GM12874 (cell line): ENCODE results near the gene DLK2.

ENCODE experiments used
- CTCF ChIP-seq: IDR thresholded peaks from 2 replicates; pipeline ENCODE4 v1.5.1; 2011; ENCODE audit warnings: low read depth, mild to moderate bottlenecking, control low read depth, low read length, moderate library complexity; ENCODE audit not compliant: insufficient read depth

DLK2 gene

DNA sequence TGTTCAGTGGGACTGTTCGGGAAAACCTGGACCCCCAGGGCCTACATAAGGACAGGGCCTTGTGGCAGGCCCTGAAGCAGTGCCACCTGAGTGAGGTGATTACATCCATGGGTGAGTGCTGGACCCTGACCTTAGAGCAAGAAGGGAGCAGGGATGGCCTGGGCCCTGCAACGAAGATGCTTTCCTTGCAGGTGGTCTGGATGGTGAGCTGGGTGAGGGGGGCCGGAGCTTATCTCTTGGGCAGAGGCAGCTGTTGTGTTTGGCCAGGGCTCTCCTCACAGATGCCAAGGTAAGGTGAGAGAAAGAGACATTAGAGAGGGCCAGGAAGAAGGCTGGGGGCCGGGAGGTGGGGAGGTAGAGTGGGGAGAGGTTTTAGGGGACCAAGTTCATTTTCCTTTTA, 6.4 kb downstream of the DLK2 start:
- no peak for TF ChIP-seq CTCF

- TF ChIP-seq CTCF: no peak
Observed at GRCh38 chr6:43447604-43448003, 7.7 kb downstream of the DLK2 start.

DNA sequence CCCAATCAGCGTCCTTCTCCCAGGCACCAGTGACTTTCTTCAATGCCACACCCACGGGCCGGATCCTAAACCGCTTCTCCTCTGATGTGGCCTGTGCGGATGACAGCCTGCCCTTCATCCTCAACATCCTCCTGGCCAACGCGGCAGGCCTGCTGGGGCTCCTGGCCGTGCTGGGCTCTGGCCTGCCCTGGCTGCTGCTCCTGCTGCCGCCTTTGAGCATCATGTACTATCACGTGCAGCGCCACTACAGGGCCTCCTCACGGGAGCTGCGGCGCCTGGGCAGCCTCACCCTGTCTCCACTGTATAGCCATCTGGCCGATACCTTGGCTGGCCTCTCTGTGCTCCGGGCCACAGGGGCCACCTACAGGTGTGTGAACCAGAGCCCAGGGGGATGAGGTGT, 9.8 kb downstream of the DLK2 start:
- TF ChIP-seq CTCF: no peak

DNA sequence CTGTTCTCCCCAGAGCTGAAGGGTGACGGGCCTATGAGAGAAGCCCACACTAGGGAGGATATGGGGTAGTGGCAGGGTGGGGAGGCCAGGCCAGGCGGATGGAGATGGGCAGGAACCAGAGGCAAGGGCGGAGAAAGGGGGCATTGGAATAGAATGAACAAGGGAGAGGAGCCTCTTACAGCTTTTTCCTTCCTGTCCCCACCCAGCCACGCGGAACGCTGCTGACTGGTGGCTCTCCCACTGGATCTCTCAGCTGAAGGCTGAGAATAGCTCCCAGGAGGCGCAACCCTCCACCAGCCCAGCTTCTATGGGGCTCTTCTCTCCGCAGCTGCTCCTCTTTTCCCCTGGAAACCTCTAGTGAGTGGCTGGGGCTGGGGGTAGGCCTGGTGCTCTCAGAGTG, 10.8 kb downstream of the DLK2 start:
- TF ChIP-seq CTCF: no peak

DNA sequence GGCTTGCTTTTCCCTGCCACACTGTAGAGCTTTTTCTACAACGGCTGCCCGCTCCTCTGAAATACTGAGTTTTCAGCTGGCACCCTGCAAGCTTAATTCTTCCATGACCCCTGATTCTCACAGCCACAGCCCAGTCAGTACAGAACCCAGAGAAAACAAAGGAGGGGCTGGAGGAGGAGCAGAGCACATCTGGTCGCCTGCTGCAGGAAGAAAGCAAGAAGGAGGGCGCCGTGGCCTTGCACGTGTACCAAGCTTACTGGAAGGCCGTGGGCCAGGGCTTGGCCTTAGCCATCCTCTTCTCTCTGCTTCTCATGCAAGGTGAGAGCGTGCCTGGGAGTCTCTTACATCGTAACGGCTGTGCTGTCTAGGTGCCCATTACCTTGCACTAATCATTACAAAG, 11.3 kb downstream of the DLK2 start:
- TF ChIP-seq CTCF: no peak

DNA sequence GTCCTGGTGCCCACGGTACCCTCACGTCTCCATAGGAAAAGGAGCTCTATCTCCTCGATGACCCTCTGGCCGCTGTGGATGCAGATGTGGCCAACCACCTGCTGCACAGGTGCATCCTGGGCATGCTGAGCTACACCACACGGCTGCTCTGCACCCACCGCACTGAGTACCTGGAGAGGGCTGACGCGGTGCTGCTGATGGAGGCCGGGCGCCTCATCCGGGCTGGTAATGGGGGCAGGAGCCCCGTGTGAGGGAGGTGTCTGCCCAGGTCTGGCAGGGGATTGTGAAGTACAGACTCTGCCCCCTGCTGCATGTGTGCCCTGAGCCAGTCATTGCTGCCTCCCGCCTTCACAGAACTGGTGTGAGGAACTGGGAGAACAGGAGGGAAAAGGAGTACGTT, 12.4 kb downstream of the DLK2 start:
- no peak for TF ChIP-seq CTCF

DNA sequence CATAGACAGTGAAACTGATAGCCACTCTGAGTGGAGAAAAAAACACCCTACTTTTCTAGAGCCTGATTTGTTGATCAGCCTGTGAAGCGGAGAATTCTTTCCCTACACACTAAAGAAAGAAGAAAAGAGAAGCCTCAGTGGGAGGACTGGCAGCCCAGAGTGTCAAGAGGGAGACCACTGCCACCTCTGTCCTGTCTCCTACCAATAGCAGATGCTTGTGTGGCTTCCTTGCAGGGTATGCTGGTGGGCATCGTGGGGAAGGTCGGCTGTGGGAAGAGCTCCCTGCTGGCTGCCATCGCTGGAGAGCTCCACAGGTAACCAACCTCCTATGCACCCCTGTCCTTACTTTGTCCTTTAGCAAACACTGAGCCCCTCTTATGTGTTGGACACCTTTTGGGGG, 17.6 kb downstream of the DLK2 start:
- no peak for TF ChIP-seq CTCF
